ENCODE data around the gene ELF2. TPM values are rescaled to one million over a fixed set of nuclear protein-coding genes. Genes with fewer than 3 reads are reported as not detected.
"Not testable (repeated sequence)": the region's sequence is repeated elsewhere in the genome, so short reads cannot be mapped to it uniquely, and the experiment has no call there.

ELF2 gene
- total RNA-seq, 4 donors from 2014 or later = 39.0 to 89.5 (median 48.7) TPM

DNA sequence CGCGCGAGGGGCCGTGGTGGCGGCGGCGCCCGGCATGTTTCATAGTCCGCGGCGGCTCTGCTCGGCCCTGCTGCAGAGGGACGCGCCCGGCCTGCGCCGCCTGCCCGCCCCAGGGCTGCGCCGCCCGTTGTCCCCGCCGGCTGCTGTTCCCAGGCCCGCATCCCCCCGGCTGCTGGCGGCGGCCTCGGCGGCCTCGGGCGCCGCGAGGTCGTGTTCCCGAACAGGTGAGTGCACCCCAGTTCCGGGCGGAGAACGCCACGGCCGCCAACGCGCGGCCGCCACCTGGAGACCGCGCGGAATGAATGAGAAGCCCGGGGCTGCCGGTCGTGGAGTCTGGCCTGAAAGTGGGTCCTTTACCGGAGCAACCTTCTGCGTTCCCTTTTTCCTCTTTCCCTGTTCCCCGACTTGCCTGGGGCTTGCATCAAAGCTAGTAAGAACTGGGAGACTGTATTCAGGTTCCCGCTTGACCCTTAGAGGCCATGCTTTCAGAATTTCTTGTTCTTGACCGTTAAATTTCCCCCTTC lies 161.0 kb downstream of the ELF2 start:
- DNase-seq (ENCODE audit: low spot score) (no peak), ATAC-seq (ENCODE audit: low FRiP score) (peak; percentile 1)

DNA sequence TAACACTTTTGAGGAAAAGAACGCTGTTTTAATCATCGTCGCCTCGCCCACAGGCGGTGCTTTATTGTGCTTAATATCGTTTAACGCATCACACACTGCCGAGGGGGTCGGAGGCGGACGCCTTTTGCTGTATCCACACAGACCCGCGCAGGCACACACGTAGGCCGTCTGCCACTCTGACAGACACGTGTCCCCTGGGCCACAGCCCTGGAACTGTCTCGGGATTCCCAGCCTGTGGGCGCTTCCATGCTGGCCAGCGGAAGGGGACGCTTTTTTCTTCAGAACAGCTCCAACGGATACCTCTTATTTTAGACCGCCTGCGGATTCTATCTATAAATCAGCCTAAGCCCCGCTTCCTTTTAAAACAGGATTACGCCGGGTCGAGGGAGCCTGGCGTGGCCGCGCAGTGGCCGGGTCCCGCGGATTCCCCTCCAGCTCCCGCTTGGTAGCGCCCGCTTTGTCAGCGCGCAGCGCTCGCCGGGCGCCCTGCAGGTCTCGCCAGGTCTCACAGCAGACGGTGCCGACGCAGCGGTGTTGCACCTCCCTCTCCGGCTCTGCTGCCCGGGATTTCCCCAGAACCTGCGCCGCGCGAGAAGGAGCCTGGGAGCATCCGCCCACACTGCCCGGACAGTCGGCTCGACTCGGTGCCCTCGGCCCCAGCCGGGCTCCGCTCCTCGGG lies 161.6 kb downstream of the ELF2 start, which contains the start of gene NOCT:
NOCT (plus strand) TSS at position 513 of the 679 bp plus-strand sequence. CDS start 201 bp downstream, outside the sequence.
- DNase-seq (ENCODE audit: low spot score) = peak; percentile 58
- TF ChIP-seq, protein P1, sequence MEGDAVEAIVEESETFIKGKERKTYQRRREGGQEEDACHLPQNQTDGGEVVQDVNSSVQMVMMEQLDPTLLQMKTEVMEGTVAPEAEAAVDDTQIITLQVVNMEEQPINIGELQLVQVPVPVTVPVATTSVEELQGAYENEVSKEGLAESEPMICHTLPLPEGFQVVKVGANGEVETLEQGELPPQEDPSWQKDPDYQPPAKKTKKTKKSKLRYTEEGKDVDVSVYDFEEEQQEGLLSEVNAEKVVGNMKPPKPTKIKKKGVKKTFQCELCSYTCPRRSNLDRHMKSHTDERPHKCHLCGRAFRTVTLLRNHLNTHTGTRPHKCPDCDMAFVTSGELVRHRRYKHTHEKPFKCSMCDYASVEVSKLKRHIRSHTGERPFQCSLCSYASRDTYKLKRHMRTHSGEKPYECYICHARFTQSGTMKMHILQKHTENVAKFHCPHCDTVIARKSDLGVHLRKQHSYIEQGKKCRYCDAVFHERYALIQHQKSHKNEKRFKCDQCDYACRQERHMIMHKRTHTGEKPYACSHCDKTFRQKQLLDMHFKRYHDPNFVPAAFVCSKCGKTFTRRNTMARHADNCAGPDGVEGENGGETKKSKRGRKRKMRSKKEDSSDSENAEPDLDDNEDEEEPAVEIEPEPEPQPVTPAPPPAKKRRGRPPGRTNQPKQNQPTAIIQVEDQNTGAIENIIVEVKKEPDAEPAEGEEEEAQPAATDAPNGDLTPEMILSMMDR (IDR thresholded peaks at IDR 0.05) = no peak
- peak; percentile 88 for ATAC-seq (ENCODE audit: low FRiP score)

More for the DNA sequence above, 161.0 kb downstream of the ELF2 start:
- TF ChIP-seq, protein P1 (IDR thresholded peaks at IDR 0.05) = no peak

DNA sequence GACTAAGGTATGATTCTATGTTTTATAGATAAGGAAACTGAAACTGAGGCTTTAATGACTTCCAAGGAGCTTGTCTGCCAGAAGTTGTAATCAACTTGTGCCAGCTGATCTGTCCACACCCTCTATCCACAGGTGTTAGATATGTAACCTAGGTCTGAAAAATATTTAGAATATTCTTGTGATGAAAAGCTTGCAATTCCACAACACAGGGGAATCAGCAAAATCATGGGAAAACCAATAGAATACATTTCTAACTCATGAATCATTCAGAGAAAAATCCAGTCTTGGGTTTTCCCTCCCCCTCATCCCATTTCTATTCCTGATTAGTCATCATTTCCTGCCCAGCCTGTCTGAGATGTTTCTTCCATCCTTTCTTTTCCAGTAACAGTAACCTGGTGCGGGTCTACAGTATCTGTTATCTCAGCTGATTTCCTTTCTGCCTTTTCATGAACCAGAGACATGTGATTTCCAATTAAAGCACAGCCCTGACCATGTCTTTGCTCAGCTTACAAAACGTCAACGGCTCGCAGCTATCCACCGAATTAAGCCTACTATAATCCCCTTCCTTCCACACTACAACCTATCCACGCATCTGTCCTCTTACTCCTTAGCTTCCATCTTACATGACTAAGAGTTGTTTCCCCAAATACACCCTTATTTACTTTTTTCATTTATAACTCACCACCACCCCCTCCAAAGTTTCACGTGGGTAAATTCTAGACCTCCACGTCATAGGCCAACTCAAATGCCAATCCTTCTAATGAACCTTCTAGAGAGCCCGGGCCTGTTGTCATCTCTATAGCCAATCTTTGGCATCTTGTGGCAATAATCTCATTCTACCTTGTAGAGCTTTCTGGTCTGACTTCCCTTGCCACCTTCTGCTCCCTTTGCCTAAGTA lies 162.4 kb downstream of the ELF2 start:
- DNase-seq (ENCODE audit: low spot score) = no peak
- TF ChIP-seq, protein P1 (IDR thresholded peaks at IDR 0.05) = no peak
- peak; percentile 68 for ATAC-seq (ENCODE audit: low FRiP score)

DNA sequence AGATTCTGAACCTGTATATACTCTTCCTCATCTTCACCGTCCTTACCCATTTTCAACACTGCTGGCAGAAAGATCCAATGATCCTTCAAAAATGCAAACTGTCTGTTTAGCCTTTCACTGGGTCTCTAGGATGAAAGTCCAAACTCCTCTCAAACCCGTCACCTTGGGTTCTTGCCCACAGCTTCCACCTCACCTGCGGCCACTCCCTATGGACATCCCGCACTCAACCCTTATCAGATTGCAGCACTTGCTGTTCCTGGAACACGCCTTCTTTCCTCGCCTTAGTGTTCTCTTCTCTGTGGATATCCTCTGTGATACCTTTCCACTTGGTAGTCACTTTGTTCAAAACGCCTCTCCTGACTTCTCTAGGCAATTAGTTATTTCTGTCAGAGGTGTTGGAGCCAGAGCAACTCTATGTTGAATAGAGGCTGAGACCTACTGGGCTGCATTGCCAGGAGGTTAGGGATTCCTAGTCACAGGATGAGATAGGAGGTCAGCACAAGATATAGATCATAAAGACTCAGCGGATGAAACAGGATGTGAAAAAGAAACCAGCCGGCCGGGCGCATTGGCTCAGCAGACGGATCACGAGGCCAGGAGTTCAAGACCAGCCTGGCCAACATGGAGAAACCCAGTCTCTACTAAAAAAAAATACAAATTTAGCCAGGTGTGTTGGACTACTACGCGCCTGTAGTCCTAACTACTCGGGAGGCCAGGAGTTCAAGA lies 165.6 kb downstream of the ELF2 start:
- ATAC-seq (ENCODE audit: low FRiP score) (no peak), DNase-seq (ENCODE audit: low spot score) (no peak)
- TF ChIP-seq, protein P1 (IDR thresholded peaks at IDR 0.05) = no peak

DNA sequence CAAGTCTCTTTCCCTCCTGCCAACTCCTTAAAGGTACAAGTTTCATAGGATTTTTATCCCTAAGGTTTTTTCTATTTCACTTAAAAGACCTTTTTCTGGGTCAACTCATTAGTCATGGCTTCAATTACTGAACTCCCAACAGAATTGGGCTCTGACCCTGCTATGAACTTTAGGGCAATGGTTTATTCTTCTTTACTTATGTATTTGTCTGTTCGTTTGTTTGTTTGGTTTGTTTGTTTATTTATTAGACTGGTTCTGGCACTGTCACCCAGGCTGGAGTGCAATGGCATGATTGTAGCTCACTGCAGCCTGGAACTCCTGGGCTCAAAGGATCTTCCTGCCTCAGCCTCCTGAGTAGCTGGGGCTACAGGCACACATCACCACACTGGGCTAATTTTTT lies 167.3 kb downstream of the ELF2 start:
- ATAC-seq (ENCODE audit: low FRiP score) = no peak

DNA sequence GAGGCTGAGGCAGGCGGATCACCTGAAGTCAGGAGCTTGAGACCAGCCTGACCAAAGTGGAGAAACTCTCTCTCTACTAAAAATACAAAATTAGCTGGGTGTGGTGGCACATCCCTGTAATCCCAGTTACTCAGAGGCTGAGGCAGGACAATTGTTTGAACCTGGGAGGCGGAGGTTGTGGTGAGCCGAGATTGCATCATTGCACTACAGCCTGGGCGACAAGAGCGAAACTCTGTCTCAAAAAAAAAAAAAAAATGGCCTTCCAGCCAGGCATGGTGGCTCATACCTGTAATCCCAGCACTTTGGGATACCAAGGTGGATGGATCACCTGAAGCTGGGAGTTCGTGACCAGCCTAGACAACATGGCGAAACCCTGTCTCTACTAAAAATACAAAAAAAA lies 168.7 kb downstream of the ELF2 start:
- DNase-seq (ENCODE audit: low spot score); ATAC-seq (ENCODE audit: low FRiP score): not testable (repeated sequence)

More for the DNA sequence above, 167.3 kb downstream of the ELF2 start:
- TF ChIP-seq, protein P1 (IDR thresholded peaks at IDR 0.05) = no peak
- DNase-seq (ENCODE audit: low spot score) = no peak

DNA sequence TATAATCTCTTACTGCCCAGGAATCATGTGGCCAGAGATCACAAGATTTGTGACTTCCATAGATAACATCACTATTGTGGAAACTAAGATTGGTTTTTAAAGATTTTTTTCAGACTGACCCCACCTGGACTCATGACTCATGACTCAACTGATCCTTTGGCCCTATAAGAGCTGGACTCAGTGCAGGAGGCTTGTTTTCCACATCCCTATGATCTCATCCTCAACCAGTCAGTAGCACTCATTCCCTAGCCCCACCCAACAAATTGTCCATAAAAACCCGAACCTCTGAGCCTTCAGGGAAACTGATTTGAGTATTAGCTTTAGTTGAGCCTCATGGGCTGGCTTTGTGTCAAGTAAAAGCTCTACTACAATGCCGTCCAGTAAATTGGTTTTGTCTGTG lies 169.4 kb downstream of the ELF2 start:
- ATAC-seq (ENCODE audit: low FRiP score) (no peak), DNase-seq (ENCODE audit: low spot score) (no peak)
- TF ChIP-seq, protein P1 (IDR thresholded peaks at IDR 0.05) = no peak

Measured in omental fat pad (tissue), 4 donors.